NCI-H1694 treated with DMSO at 0.1 percent for 48 hours (cell line): ENCODE results near the gene CARM1.

Experiments used
- DNase-seq: peaks from one replicate; lab custom pipeline; 2025; lab: John Stamatoyannopoulos, UW

The CARM1 gene

GRCh38 chr19:10907925-10908324 is 36.6 kb downstream of the CARM1 start:
- DNase-seq, result no peak

- DNase-seq, result no peak
Observed at GRCh38 chr19:10908380-10908960, 37.1 kb downstream of the CARM1 start.

- DNase-seq, result no peak
Observed at GRCh38 chr19:10911579-10912363, 40.4 kb downstream of the CARM1 start.

- no peak for DNase-seq
Observed at GRCh38 chr19:10912619-10913018, 41.3 kb downstream of the CARM1 start.

- DNase-seq, result no peak
Observed at GRCh38 chr19:10913716-10914340, 42.5 kb downstream of the CARM1 start.

GRCh38 chr19:10915130-10916091 is 44.1 kb downstream of the CARM1 start:
- DNase-seq, result no peak

- DNase-seq, result no peak
Observed at GRCh38 chr19:10916602-10917001, 45.2 kb downstream of the CARM1 start.

GRCh38 chr19:10918359-10918758 is 47.0 kb downstream of the CARM1 start:
- no peak for DNase-seq

- no peak for DNase-seq
Observed at GRCh38 chr19:10919352-10920287, 48.3 kb downstream of the CARM1 start.

GRCh38 chr19:10920288-10920655 is 48.9 kb downstream of the CARM1 start:
- DNase-seq, result no peak

- DNase-seq, result no peak
Observed at GRCh38 chr19:10920781-10921180, 49.4 kb downstream of the CARM1 start.

GRCh38 chr19:10921199-10921909 is 50.0 kb downstream of the CARM1 start:
- DNase-seq, result no peak

- DNase-seq, result no peak
Observed at GRCh38 chr19:10921910-10922637, 50.7 kb downstream of the CARM1 start.

GRCh38 chr19:10922638-10923014 is 51.3 kb downstream of the CARM1 start:
- DNase-seq, result no peak

GRCh38 chr19:10923260-10924112 is 52.1 kb downstream of the CARM1 start:
- no peak for DNase-seq

GRCh38 chr19:10924597-10924996 is 53.2 kb downstream of the CARM1 start:
- DNase-seq, result no peak

- no peak for DNase-seq
Observed at GRCh38 chr19:10927730-10928562, 56.6 kb downstream of the CARM1 start.
